ENCODE results near the gene CNIH2.

CNIH2 gene

DNA sequence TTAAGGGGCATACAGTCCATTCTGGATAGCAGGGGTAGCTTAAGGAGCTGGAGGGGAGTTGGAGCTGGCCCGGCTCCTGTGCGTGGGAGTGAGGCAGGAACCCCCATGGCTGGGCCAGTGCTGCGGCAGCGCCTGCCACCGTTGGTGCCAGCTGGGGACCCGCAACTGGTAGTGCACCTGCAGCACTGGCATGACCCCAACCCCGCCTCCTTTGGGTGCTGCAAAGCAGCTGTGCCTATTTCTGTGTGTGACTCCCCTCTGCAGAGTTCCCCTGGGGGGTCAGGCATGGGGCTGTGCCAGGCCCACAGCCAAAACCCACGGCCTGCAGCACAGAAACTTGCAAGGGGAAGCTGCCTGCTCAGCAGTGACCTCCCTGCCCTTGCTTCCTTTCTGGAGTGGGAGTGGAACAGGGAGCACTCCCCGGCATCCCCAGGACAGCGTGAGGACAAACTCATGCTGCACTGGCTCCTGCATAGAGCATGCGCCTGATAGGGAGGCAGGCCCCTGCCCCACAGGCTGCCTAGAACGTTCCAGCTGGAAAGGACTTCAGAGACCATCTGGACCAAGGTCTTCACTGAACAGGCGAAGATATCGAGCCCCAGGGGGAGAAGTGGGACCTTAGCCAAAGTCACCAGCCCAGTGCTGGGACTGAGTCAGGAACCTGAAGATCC is 35.7 kb upstream of the CNIH2 start:
- Histone ChIP-seq H3K4me3 (ENCODE audit: low read depth, low read length) (no peak overlapping the region), H3K9me3 (ENCODE audit: control insufficient read depth, insufficient read depth, low read depth, low read length) (no peaks in the 10 kb centered on the region), H3K4me1 (ENCODE audit: control insufficient read depth, insufficient read depth, low read length) (no peaks in the 10 kb centered on the region), H3K36me3 (ENCODE audit: control insufficient read depth in 2 of 2, insufficient read depth in 1 of 2, low read length in 2 of 2) (peaks cover 0 to 49% of the 10 kb centered on the region in 2 experiments; a peak in 1 of 3 replicates), H3K27ac (ENCODE audit: extremely low read depth, low read depth, low read length) (no peak overlapping the region)
- peak; percentile 29; the same call in 1 of the 2 replicates for TF ChIP-seq GLIS2 (tag by site-specific recombination; IDR thresholded peaks at IDR 0.05)
- TF ChIP-seq, protein P1, sequence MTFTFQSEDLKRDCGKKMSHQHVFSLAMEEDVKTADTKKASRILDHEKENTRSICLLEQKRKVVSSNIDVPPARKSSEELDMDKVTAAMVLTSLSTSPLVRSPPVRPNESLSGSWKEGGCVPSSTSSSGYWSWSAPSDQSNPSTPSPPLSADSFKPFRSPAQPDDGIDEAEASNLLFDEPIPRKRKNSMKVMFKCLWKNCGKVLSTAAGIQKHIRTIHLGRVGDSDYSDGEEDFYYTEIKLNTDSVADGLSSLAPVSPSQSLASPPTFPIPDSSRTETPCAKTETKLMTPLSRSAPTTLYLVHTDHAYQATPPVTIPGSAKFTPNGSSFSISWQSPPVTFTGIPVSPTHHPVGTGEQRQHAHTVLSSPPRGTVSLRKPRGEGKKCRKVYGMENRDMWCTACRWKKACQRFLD (tag by site-specific recombination; IDR thresholded peaks at IDR 0.05) = no peak
- ChIA-PET POLR2A (interaction anchor here (0.5 kb wide), 1 partner anchor 70 kb away, joined by 3 read pairs; no protein-coding TSS in a partner anchor), CTCF (no interaction called here)

DNA sequence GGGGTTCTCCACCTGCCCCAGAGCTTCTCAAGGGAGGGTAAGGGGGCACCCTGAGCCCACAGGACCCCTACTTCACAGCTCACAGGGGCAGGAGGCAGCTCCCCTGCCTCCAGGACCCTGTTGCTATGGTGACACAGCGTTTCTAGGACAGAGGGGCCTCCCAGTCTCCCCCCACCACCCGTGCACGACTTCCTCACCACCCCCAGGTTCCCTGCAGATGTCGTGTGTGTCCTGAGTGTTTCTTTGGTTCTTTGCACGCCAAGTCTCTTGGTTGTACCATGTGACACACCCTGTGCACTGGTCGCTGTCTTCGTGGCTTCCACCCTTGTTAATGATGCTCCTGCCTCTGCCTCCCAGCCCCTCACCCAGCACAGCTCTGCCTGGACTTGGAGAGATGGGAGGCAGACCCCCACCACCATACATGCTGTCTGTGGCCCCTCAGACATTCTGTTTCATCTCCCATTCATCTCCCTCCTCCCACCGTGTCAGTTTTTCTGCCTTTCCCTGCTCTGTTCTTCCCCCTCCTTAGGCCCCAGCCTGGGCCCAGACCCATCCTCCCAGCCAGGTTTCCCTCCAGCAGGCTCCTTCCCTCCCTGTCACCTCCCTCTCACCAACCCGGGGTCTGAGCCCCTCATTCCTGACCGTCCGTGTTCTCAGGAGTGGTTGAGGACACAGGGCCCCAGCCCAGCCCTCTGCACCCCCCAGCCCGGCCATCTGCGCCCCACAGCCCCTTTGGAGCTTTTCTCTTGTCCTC is 34.0 kb upstream of the CNIH2 start:
- CTCF ChIA-PET = interaction anchor here (0.6 kb wide), 2 partner anchors 21 to 139 kb away, joined by 3 read pairs; no protein-coding TSS in a partner anchor
- no peaks in the 10 kb centered on the region for H3K4me1 ChIP-seq (ENCODE audit: control insufficient read depth, insufficient read depth, low read length)
- H3K36me3 ChIP-seq (ENCODE audit: control insufficient read depth in 2 of 2, insufficient read depth in 1 of 2, low read length in 2 of 2) = peaks cover 0 to 41% of the 10 kb centered on the region in 2 experiments; a peak in 1 of 3 replicates
- no peak overlapping the region for H3K4me3 ChIP-seq (ENCODE audit: low read depth, low read length)
- POLR2A ChIA-PET = no interaction called here
- no peaks in the 10 kb centered on the region for H3K9me3 ChIP-seq (ENCODE audit: control insufficient read depth, insufficient read depth, low read depth, low read length)
- no peak overlapping the region for H3K27ac ChIP-seq (ENCODE audit: extremely low read depth, low read depth, low read length)
- no peak for TF ChIP-seq ZBTB48 (tag by site-specific recombination; IDR thresholded peaks at IDR 0.05)
- TF ChIP-seq, protein P2, sequence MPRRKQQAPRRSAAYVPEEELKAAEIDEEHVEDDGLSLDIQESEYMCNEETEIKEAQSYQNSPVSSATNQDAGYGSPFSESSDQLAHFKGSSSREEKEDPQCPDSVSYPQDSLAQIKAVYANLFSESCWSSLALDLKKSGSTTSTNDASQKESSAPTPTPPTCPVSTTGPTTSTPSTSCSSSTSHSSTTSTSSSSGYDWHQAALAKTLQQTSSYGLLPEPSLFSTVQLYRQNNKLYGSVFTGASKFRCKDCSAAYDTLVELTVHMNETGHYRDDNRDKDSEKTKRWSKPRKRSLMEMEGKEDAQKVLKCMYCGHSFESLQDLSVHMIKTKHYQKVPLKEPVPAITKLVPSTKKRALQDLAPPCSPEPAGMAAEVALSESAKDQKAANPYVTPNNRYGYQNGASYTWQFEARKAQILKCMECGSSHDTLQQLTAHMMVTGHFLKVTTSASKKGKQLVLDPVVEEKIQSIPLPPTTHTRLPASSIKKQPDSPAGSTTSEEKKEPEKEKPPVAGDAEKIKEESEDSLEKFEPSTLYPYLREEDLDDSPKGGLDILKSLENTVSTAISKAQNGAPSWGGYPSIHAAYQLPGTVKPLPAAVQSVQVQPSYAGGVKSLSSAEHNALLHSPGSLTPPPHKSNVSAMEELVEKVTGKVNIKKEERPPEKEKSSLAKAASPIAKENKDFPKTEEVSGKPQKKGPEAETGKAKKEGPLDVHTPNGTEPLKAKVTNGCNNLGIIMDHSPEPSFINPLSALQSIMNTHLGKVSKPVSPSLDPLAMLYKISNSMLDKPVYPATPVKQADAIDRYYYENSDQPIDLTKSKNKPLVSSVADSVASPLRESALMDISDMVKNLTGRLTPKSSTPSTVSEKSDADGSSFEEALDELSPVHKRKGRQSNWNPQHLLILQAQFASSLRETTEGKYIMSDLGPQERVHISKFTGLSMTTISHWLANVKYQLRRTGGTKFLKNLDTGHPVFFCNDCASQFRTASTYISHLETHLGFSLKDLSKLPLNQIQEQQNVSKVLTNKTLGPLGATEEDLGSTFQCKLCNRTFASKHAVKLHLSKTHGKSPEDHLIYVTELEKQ (tag by site-specific recombination; IDR thresholded peaks at IDR 0.05; ENCODE audit: borderline replicate concordance) = no peak
- TF ChIP-seq, protein P3, sequence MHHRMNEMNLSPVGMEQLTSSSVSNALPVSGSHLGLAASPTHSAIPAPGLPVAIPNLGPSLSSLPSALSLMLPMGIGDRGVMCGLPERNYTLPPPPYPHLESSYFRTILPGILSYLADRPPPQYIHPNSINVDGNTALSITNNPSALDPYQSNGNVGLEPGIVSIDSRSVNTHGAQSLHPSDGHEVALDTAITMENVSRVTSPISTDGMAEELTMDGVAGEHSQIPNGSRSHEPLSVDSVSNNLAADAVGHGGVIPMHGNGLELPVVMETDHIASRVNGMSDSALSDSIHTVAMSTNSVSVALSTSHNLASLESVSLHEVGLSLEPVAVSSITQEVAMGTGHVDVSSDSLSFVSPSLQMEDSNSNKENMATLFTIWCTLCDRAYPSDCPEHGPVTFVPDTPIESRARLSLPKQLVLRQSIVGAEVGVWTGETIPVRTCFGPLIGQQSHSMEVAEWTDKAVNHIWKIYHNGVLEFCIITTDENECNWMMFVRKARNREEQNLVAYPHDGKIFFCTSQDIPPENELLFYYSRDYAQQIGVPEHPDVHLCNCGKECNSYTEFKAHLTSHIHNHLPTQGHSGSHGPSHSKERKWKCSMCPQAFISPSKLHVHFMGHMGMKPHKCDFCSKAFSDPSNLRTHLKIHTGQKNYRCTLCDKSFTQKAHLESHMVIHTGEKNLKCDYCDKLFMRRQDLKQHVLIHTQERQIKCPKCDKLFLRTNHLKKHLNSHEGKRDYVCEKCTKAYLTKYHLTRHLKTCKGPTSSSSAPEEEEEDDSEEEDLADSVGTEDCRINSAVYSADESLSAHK (tag by site-specific recombination; IDR thresholded peaks at IDR 0.05) = no peak
- no peak for TF ChIP-seq KLF7 (tag by site-specific recombination; IDR thresholded peaks at IDR 0.05; ENCODE audit: borderline replicate concordance)
- no peak for TF ChIP-seq ZSCAN30 (tag by site-specific recombination; IDR thresholded peaks at IDR 0.05)
- TF ChIP-seq, protein P4, sequence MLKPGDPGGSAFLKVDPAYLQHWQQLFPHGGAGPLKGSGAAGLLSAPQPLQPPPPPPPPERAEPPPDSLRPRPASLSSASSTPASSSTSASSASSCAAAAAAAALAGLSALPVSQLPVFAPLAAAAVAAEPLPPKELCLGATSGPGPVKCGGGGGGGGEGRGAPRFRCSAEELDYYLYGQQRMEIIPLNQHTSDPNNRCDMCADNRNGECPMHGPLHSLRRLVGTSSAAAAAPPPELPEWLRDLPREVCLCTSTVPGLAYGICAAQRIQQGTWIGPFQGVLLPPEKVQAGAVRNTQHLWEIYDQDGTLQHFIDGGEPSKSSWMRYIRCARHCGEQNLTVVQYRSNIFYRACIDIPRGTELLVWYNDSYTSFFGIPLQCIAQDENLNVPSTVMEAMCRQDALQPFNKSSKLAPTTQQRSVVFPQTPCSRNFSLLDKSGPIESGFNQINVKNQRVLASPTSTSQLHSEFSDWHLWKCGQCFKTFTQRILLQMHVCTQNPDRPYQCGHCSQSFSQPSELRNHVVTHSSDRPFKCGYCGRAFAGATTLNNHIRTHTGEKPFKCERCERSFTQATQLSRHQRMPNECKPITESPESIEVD (tag by site-specific recombination; IDR thresholded peaks at IDR 0.05) = no peak
- TF ChIP-seq ZNF121 (tag by site-specific recombination; IDR thresholded peaks at IDR 0.05) = no peak
- TF ChIP-seq, protein P5, sequence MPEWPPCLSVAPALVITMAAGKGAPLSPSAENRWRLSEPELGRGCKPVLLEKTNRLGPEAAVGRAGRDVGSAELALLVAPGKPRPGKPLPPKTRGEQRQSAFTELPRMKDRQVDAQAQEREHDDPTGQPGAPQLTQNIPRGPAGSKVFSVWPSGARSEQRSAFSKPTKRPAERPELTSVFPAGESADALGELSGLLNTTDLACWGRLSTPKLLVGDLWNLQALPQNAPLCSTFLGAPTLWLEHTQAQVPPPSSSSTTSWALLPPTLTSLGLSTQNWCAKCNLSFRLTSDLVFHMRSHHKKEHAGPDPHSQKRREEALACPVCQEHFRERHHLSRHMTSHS (tag by site-specific recombination; IDR thresholded peaks at IDR 0.05) = no peak
- no peak for TF ChIP-seq ZNF624 (tag by site-specific recombination; IDR thresholded peaks at IDR 0.05)
- TF ChIP-seq ZNF529 (tag by site-specific recombination; IDR thresholded peaks at IDR 0.05; ENCODE audit: insufficient replicate concordance) = no peak
- TF ChIP-seq ZNF768 (tag by site-specific recombination; IDR thresholded peaks at IDR 0.05) = no peak
- no peak for TF ChIP-seq ZNF423 (tag by site-specific recombination; IDR thresholded peaks at IDR 0.05)
- TF ChIP-seq ZNF510 (tag by site-specific recombination; IDR thresholded peaks at IDR 0.05; ENCODE audit: insufficient replicate concordance) = no peak
- no peak for TF ChIP-seq EGR2 (tag by site-specific recombination; IDR thresholded peaks at IDR 0.05; ENCODE audit: low read depth)
- TF ChIP-seq, protein P6, sequence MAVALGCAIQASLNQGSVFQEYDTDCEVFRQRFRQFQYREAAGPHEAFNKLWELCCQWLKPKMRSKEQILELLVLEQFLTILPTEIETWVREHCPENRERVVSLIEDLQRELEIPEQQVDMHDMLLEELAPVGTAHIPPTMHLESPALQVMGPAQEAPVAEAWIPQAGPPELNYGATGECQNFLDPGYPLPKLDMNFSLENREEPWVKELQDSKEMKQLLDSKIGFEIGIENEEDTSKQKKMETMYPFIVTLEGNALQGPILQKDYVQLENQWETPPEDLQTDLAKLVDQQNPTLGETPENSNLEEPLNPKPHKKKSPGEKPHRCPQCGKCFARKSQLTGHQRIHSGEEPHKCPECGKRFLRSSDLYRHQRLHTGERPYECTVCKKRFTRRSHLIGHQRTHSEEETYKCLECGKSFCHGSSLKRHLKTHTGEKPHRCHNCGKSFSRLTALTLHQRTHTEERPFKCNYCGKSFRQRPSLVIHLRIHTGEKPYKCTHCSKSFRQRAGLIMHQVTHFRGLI (tag by site-specific recombination; IDR thresholded peaks at IDR 0.05) = no peak
- TF ChIP-seq, protein P7, sequence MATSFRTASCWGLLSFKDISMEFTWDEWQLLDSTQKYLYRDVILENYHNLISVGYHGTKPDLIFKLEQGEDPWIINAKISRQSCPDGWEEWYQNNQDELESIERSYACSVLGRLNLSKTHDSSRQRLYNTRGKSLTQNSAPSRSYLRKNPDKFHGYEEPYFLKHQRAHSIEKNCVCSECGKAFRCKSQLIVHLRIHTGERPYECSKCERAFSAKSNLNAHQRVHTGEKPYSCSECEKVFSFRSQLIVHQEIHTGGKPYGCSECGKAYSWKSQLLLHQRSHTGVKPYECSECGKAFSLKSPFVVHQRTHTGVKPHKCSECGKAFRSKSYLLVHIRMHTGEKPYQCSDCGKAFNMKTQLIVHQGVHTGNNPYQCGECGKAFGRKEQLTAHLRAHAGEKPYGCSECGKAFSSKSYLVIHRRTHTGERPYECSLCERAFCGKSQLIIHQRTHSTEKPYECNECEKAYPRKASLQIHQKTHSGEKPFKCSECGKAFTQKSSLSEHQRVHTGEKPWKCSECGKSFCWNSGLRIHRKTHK (tag by site-specific recombination; IDR thresholded peaks at IDR 0.05) = no peak
- no peak for TF ChIP-seq ZNF239 (tag by site-specific recombination; IDR thresholded peaks at IDR 0.05)
